Loucy (cell line): Measurements from ENCODE around the gene MXD4.

ENCODE experiments used
- H2AFZ ChIP-seq: fragments of 200-600 bp; sonication (generic); 2 replicates; pipeline ENCODE4 v1.6.0; 2016; ENCODE audit warnings: antibody characterized with exemption, mild to moderate bottlenecking, low read length, moderate library complexity
- H3F3A ChIP-seq: fragments of 200-600 bp; 2 replicates; pipeline ENCODE4 v1.6.0; 2016; ENCODE audit warnings: antibody characterized with exemption, low read depth, mild to moderate bottlenecking
- H3K27me3 ChIP-seq: fragments of 200-600 bp; sonication (generic); 2 replicates; pipeline ENCODE4 v1.6.1; 2014; ENCODE audit warnings: low read length, mild to moderate bottlenecking; ENCODE audit not compliant: insufficient read depth, poor library complexity, severe bottlenecking
- H3K36me3 ChIP-seq: fragments of 200-600 bp; sonication (generic); 2 replicates; pipeline ENCODE4 v1.6.1; 2016; ENCODE audit warnings: low read length; ENCODE audit not compliant: insufficient read depth
- H3K4me1 ChIP-seq: fragments of 200-600 bp; sonication (generic); 2 replicates; pipeline ENCODE4 v1.5.1; 2014; ENCODE audit warnings: low read length, mild to moderate bottlenecking; ENCODE audit not compliant: insufficient read depth, poor library complexity, severe bottlenecking
- H3K4me2 ChIP-seq: fragments of 200-600 bp; sonication (generic); 2 replicates; pipeline ENCODE4 v1.6.0; 2014; ENCODE audit warnings: antibody characterized with exemption, low read length, low read depth, mild to moderate bottlenecking; ENCODE audit not compliant: poor library complexity, severe bottlenecking
- H3K4me3 ChIP-seq: fragments of 200-600 bp; sonication (generic); 2 replicates; pipeline ENCODE4 v1.5.1; 2014; ENCODE audit warnings: low read length, mild to moderate bottlenecking, mixed read lengths; ENCODE audit not compliant: poor library complexity, severe bottlenecking
- H3K79me2 ChIP-seq: fragments of 200-600 bp; sonication (generic); 2 replicates; pipeline ENCODE4 v1.6.1; 2014; ENCODE audit warnings: low read length; ENCODE audit not compliant: insufficient read depth
- H3K9ac ChIP-seq: fragments of 200-600 bp; sonication (generic); 2 replicates; pipeline ENCODE4 v1.6.0; 2014; ENCODE audit warnings: mild to moderate bottlenecking, low read depth, low read length, moderate library complexity; ENCODE audit not compliant: poor library complexity, severe bottlenecking
- H3K9me2 ChIP-seq: fragments of 200-600 bp; sonication (generic); replicated peaks from 2 replicates; pipeline ENCODE4 v1.6.1; 2016; ENCODE audit warnings: low read depth, low read length, mixed read lengths
- H3K9me3 ChIP-seq: fragments of 200-600 bp; sonication (generic); 2 replicates; pipeline ENCODE4 v1.6.1; 2014; ENCODE audit warnings: mild to moderate bottlenecking, antibody characterized with exemption, low read length, low read depth; ENCODE audit not compliant: insufficient read depth
- H4K20me1 ChIP-seq: fragments of 200-600 bp; sonication (generic); 2 replicates; pipeline ENCODE4 v1.6.0; 2014; ENCODE audit warnings: antibody characterized with exemption, low read length, mild to moderate bottlenecking; ENCODE audit not compliant: insufficient read depth, poor library complexity, severe bottlenecking
- CTCF ChIP-seq: fragments of 200-600 bp; sonication (generic); conservative IDR thresholded peaks from 2 replicates; pipeline ENCODE4 v1.5.1; 2014; ENCODE audit warnings: mild to moderate bottlenecking, antibody characterized with exemption, low read length
- EZH2phosphoT487 ChIP-seq: fragments of 200-600 bp; IDR thresholded peaks from 2 replicates; pipeline ENCODE4 v1.6.1; 2018; ENCODE audit warnings: antibody characterized with exemption, mild to moderate bottlenecking, moderate library complexity, borderline replicate concordance

The MXD4 gene

GRCh38 chr4:2261853-2262144 lies at the start of gene MXD4:
MXD4 (minus strand) TSS chr4:2262109; CDS start chr4:2261980, 129 bp downstream.
- no peaks in the 10 kb centered on the region for H3K9me3 ChIP-seq
- peaks cover 35% of the 10 kb centered on the region for H4K20me1 ChIP-seq
- H3K4me3 ChIP-seq: peak within 1 kb of the TSS; percentile 92
- peak within 1 kb of the TSS; percentile 84 for H2AFZ ChIP-seq
- peaks cover 49% of the 10 kb centered on the region for H3K79me2 ChIP-seq
- H3K9me2 ChIP-seq: no peaks in the 10 kb centered on the region
- no peaks in the 10 kb centered on the region for H3K27me3 ChIP-seq
- H3K4me2 ChIP-seq: peak within 1 kb of the TSS; percentile 97
- H3K36me3 ChIP-seq: no peaks in the 10 kb centered on the region
- H3F3A ChIP-seq: no peaks in the 10 kb centered on the region
- TF ChIP-seq CTCF: no peak
- no peak for TF ChIP-seq EZH2phosphoT487
- peaks cover 22% of the 10 kb centered on the region for H3K4me1 ChIP-seq
- H3K9ac ChIP-seq: peak within 1 kb of the TSS; percentile 97

DNA sequence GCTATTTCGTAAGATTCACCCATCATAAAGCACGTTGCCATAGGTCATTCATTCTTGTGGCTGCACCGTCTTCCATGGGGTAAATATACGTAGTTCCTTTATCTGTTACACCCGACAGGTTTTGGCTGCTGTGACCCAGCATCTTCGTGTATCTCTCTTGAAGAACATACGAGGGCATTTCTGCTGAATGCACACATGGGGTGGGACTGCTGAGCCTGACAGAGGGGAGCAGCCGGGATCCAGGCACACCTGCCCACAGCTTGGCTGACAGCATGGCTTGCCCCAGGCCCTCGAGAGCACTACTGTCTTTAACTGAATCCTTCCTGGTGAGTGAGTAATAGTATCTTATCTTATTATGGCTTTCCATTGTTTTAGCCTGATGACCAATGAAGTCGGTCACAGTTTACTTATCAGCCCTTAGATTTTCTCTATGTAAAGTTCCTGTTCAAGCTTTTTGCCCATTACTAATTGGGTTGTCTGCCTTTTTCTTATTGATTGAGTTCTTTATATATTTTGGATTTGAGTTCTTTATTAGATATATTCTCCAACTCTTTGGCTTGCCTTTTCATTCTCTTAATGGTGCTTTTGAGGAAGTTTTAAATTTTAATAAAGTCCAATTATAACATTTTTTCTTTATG lies 45.0 kb upstream of the MXD4 start:
- no peak for TF ChIP-seq EZH2phosphoT487
- no peak for TF ChIP-seq CTCF
- Histone ChIP-seq H3K27me3 (no peaks in the 10 kb centered on the region), H3K9ac (no peak overlapping the region), H3F3A (no peaks in the 10 kb centered on the region), H3K4me1 (no peaks in the 10 kb centered on the region), H3K9me2 (no peaks in the 10 kb centered on the region), H4K20me1 (no peaks in the 10 kb centered on the region), H3K4me2 (no peak overlapping the region), H3K4me3 (no peak overlapping the region), H3K79me2 (no peaks in the 10 kb centered on the region), H3K36me3 (no peaks in the 10 kb centered on the region), H3K9me3 (no peaks in the 10 kb centered on the region), H2AFZ (no peak overlapping the region)

- Histone ChIP-seq H3K9me2 (no peaks in the 10 kb centered on the region), H3K79me2 (no peaks in the 10 kb centered on the region), H3K4me2 (no peak overlapping the region), H3K27me3 (no peaks in the 10 kb centered on the region), H3K9ac (no peak overlapping the region), H3K36me3 (no peaks in the 10 kb centered on the region), H2AFZ (no peak overlapping the region), H3K4me1 (no peaks in the 10 kb centered on the region), H4K20me1 (no peaks in the 10 kb centered on the region), H3F3A (no peaks in the 10 kb centered on the region), H3K4me3 (no peak overlapping the region), H3K9me3 (no peaks in the 10 kb centered on the region)
- TF ChIP-seq EZH2phosphoT487 (no peak), CTCF (no peak)
Measured at GRCh38 chr4:2305766-2306501, 44.0 kb upstream of the MXD4 start.
